SK-MEL-5 (cell line): ENCODE data around the gene PHKA1. TPM values are rescaled to one million over a fixed set of nuclear protein-coding genes. Genes with fewer than 3 reads are reported as not detected.
"Not testable (repeated sequence)": the region's sequence is repeated elsewhere in the genome, so short reads cannot be mapped to it uniquely, and the experiment has no call there.

Source experiments
- DNase-seq: peaks from one replicate; pipeline ENCODE4 v3.0.0-alpha.2; 2016; ENCODE audit warnings: low read depth, low spot score
- in situ Hi-C: cut with HindIII; loops from 2 replicates; pipeline ENCODE4 v1.10.0; 2016; ENCODE audit warnings: low sequenced_read_pairs, high pct_unique_total_duplicates, low pct_unique_long_range_greater_than_20kb
- total RNA-seq: library from RNA; depleted of rRNA; stranded (reverse); fragments of >200 nt; shearing (Covaris generic); gene quantifications from 2 replicates; pipeline ENCODE4 v1.2.3, GENCODE V29; 2014

Gene PHKA1
- total RNA-seq, 1 experiment from 2014 or later: 4.1 TPM

- in situ Hi-C loops: no loop called here
- peak; percentile 40 for DNase-seq
These were observed 93.5 kb downstream of the PHKA1 start for GRCh38 chrX:72620550-72621145.

- peak; percentile 43 for DNase-seq
- in situ Hi-C loops: no loop called here
These were observed 104.8 kb downstream of the PHKA1 start for GRCh38 chrX:72609313-72609712.

GRCh38 chrX:72604705-72605104 lies 109.4 kb downstream of the PHKA1 start:
- no peak for DNase-seq
- in situ Hi-C loops: no loop called here

- DNase-seq: no peak
- in situ Hi-C loops: no loop called here
These were observed 110.0 kb downstream of the PHKA1 start for GRCh38 chrX:72604112-72604511.

- in situ Hi-C loops, DNase-seq: not testable (repeated sequence)
These were observed 123.1 kb downstream of the PHKA1 start for GRCh38 chrX:72591038-72591437.

GRCh38 chrX:72584163-72584562 lies 129.9 kb downstream of the PHKA1 start:
- in situ Hi-C loops: no loop called here
- no peak for DNase-seq

- in situ Hi-C loops: no loop called here
- no peak for DNase-seq
These were observed 137.8 kb downstream of the PHKA1 start for GRCh38 chrX:72576141-72576894.

- in situ Hi-C loops: no loop called here
- DNase-seq: no peak
These were observed 141.0 kb downstream of the PHKA1 start for GRCh38 chrX:72573158-72573511.

- peak; percentile 80 for DNase-seq
- in situ Hi-C loops: no loop called here
These were observed 141.6 kb downstream of the PHKA1 start, which contains the start of gene HDAC8 for GRCh38 chrX:72572248-72573157. TSS of gene HDAC8 (minus strand) at chrX:72572843. CDS start at chrX:72572761, 82 bp downstream.

GRCh38 chrX:72569786-72570185 lies 144.3 kb downstream of the PHKA1 start:
- peak; percentile 4 for DNase-seq
- in situ Hi-C loops: no loop called here

GRCh38 chrX:72568406-72569092 lies 145.6 kb downstream of the PHKA1 start:
- in situ Hi-C loops: no loop called here
- no peak for DNase-seq

- DNase-seq: no peak
- in situ Hi-C loops: no loop called here
These were observed 147.7 kb downstream of the PHKA1 start for GRCh38 chrX:72566448-72566847.

GRCh38 chrX:72559655-72560054 lies 154.5 kb downstream of the PHKA1 start:
- in situ Hi-C loops, DNase-seq: not testable (repeated sequence)

- DNase-seq: no peak
- in situ Hi-C loops: no loop called here
These were observed 159.5 kb downstream of the PHKA1 start for GRCh38 chrX:72554448-72555140.

GRCh38 chrX:72552443-72552842 lies 161.7 kb downstream of the PHKA1 start:
- DNase-seq, in situ Hi-C loops: not testable (repeated sequence)

GRCh38 chrX:72545990-72546389 lies 168.1 kb downstream of the PHKA1 start:
- in situ Hi-C loops: no loop called here
- DNase-seq: peak; percentile 44

- in situ Hi-C loops: no loop called here
These were observed 173.8 kb downstream of the PHKA1 start for GRCh38 chrX:72540318-72540717.

More at GRCh38 chrX:72540318-72540717, 173.8 kb downstream of the PHKA1 start:
- peak; percentile 78 for DNase-seq
